Spleen (tissue), 11 donors: Measurements from ENCODE around the gene MCUR1. TPM values are rescaled to one million over a fixed set of nuclear protein-coding genes. Genes with fewer than 3 reads are reported as not detected.

Experiments
- DNase-seq: peaks from one replicate; pipeline ENCODE4 v3.0.0-alpha.2; 2020
- H3K27ac ChIP-seq, 8 donors: fragments of 200-600 bp; sonication (generic) in 7 of 8; 1 replicate in 4 of 8; 2 replicates in 4 of 8; pipeline versions ENCODE4 v1.5.0 to v1.8.0; 2016 to 2021; ENCODE audit warnings: inconsistent platforms in 4 of 8, mild to moderate bottlenecking in 4 of 8, moderate library complexity in 1 of 8
- H3K27me3 ChIP-seq, 7 donors: fragments of 200-600 bp; sonication (generic) in 6 of 7; replicated peaks in 1 of 7; 1 replicate in 4 of 7; 2 replicates in 3 of 7; pipeline versions ENCODE4 v1.5.0 to v1.8.0; 2016 to 2021; ENCODE audit warnings: inconsistent platforms in 3 of 7, mild to moderate bottlenecking in 1 of 7
- H3K36me3 ChIP-seq, 6 donors: fragments of 200-600 bp; sonication (generic) in 5 of 6; 1 replicate in 4 of 6; 2 replicates in 2 of 6; pipeline versions ENCODE4 v1.5.0 to v1.8.0; 2016 to 2021; ENCODE audit warnings: inconsistent platforms in 2 of 6
- H3K4me1 ChIP-seq, 6 donors: fragments of 200-600 bp; sonication (generic) in 5 of 6; 1 replicate in 3 of 6; 2 replicates in 3 of 6; pipeline versions ENCODE4 v1.5.0 to v1.8.0; 2016 to 2021; ENCODE audit warnings: inconsistent platforms in 3 of 6
- H3K4me3 ChIP-seq, 8 donors: fragments of 200-600 bp; sonication (generic) in 7 of 8; 1 replicate in 4 of 8; 2 replicates in 4 of 8; pipeline versions ENCODE4 v1.5.0 to v1.8.0; 2016 to 2021; ENCODE audit warnings: inconsistent platforms in 4 of 8, mild to moderate bottlenecking in 4 of 8, moderate library complexity in 2 of 8
- H3K9me3 ChIP-seq, 8 donors: fragments of 200-600 bp; sonication (generic) in 7 of 8; 1 replicate in 4 of 8; 2 replicates in 4 of 8; pipeline versions ENCODE4 v1.5.0 to v1.8.0; 2016 to 2021; ENCODE audit warnings: inconsistent platforms in 4 of 8
- POLR2A ChIP-seq, 3 donors: fragments of 450-650 bp; IDR thresholded peaks; one replicate each; pipeline ENCODE4 v1.5.1; 2017; ENCODE audit warnings: antibody characterized with exemption in 3 of 3, mild to moderate bottlenecking in 1 of 3
- WGBS, 5 donors: extraction: QIAGEN DNeasy Blood & Tissue Kit in 3 of 5; methylation state at CpG; one replicate each; pipeline versions ENCODE4 v1.1.5 to v1.1.7; 2013 to 2018; 5-methylcytosine and 5-hydroxymethylcytosine counted together
- intact Hi-C: fragments of 100-400 bp; cut with DNase I; formaldehyde crosslinking; loops from one replicate; pipeline ENCODE4 v1.15.0; 2023; ENCODE audit warnings: low total_unique reads
- polyA plus RNA-seq, 3 donors: library from polyadenylated mRNA; stranded (reverse); fragments of 200-250 nt; gene quantifications; one replicate each; pipeline ENCODE4 v1.2.1, GENCODE V29; 2013
- total RNA-seq, 7 donors: library from RNA; depleted of rRNA in 3 of 7; stranded (reverse); fragments of >200 nt in 3 of 7; fragmentation: NEBNext Ultra II Directional in 4 of 7; extraction: Animal tissue kit (Norgen Biotek cat#: 25700) in 4 of 7; gene quantifications; one replicate each; pipeline versions ENCODE4 v1.1.0 to v1.2.1, GENCODE V29; 2016 to 2021
- donor health status: healthy with polysubstance abuse.
- donor health status: DM: no; HTN: no; CAD: no; lungs with moderate emphysema.
- donor health status: DM: no; HTN: no; CAD: no.
- donor health status: Bipolar disorder and iron deficiency.
- donor health status: healthy.
- donor health status: DM: no; HTN: no; CAD: no.
- donor health status: DM: yes; HTN: yes; CAD: no.

Gene MCUR1
- total and polyA plus RNA-seq, 10 donors = 9.2 to 22.4 (median 12.1) TPM

- no peak for TF ChIP-seq POLR2A (IDR thresholded peaks at IDR 0.05)
- H3K27ac ChIP-seq = no peak overlapping the region
- DNase-seq = no peak
- peaks cover 0 to 5% (median 0%) of the 10 kb centered on the region in 8 donors for H3K9me3 ChIP-seq
- WGBS, 5 donors = 57 to 93% (median 78%) methylated on average over 27 to 56 of the region's 56 CpGs
- intact Hi-C loops = no loop called here
- peaks cover 0 to 5% (median 0%) of the 10 kb centered on the region in 7 donors for H3K27me3 ChIP-seq
- H3K36me3 ChIP-seq = no peaks in the 10 kb centered on the region
- peak overlapping the region in 1 of 8 donors; percentile 51 for H3K4me3 ChIP-seq
- H3K4me1 ChIP-seq = no peaks in the 10 kb centered on the region
Measured at GRCh38 chr6:13742961-13743735, 71.2 kb downstream of the MCUR1 start.

- DNase-seq = no peak
- TF ChIP-seq POLR2A (IDR thresholded peaks at IDR 0.05) = no peak
- Histone ChIP-seq H3K9me3 (no peaks in the 10 kb centered on the region), H3K4me3 (no peak overlapping the region), H3K4me1 (no peaks in the 10 kb centered on the region), H3K27ac (no peak overlapping the region), H3K27me3 (peaks cover 0 to 5% (median 0%) of the 10 kb centered on the region in 7 donors), H3K36me3 (no peaks in the 10 kb centered on the region)
- intact Hi-C loops = no loop called here
- 83 to 98% (median 89%) methylated on average over 4 of the region's 4 CpGs for WGBS, 5 donors
Measured at GRCh38 chr6:13741365-13741764, 73.0 kb downstream of the MCUR1 start.

Other genes starting within 250 kb of the MCUR1 start
- gene SIRT5, start 240.0 kb downstream of the MCUR1 start, total RNA-seq = 10 to 100 TPM; 11.0 to 23.7 (median 18.0) TPM
- gene SIRT5, start 240.0 kb downstream of the MCUR1 start, polyA plus RNA-seq = 10 to 100 TPM in 1 of 3 donors, 1 to 10 TPM in 2; 8.2 to 10.8 (median 9.1) TPM
- 10 to 100 TPM; 44.6 to 73.6 (median 50.6) TPM for gene NOL7, start 199.2 kb downstream of the MCUR1 start, total RNA-seq
- gene NOL7, start 199.2 kb downstream of the MCUR1 start, polyA plus RNA-seq = 10 to 100 TPM; 49.9 to 63.1 (median 57.4) TPM
- 10 to 100 TPM; 32.1 to 41.8 (median 37.4) TPM for gene RANBP9, start 102.7 kb downstream of the MCUR1 start, total RNA-seq
- gene RANBP9, start 102.7 kb downstream of the MCUR1 start, polyA plus RNA-seq = 10 to 100 TPM; 13.4 to 16.4 (median 14.5) TPM
- 1 to 10 TPM in 2 of 7 donors, under 1 TPM in 3, not detected in 2; 0.30 to 3.6 (median 0.63) TPM for gene RNF182, start 110.4 kb upstream of the MCUR1 start, total RNA-seq
- gene RNF182, start 110.4 kb upstream of the MCUR1 start, polyA plus RNA-seq = under 1 TPM in 2 of 3 donors, not detected in 1; 0.02 to 0.03 TPM